GM10266 (cell line): Measurements from ENCODE around the gene CIRBP.

ENCODE experiments used
- DNase-seq: peaks from one replicate; pipeline ENCODE4 v3.0.0; 2012; ENCODE audit errors: extremely low spot score
- CTCF ChIP-seq: IDR thresholded peaks from 2 replicates; pipeline ENCODE4 v1.5.1; 2012; ENCODE audit warnings: mild to moderate bottlenecking, low read depth; ENCODE audit not compliant: control insufficient read depth, insufficient read depth; ENCODE audit errors: missing control alignments

The CIRBP gene

GRCh38 chr19:1223018-1223855, 45.9 kb upstream of the CIRBP start:
- peak; percentile 55 for TF ChIP-seq CTCF
- peak; percentile 82 for DNase-seq

GRCh38 chr19:1224047-1224825, 44.9 kb upstream of the CIRBP start:
- no peak for TF ChIP-seq CTCF
- no peak for DNase-seq

GRCh38 chr19:1224847-1225246, 44.3 kb upstream of the CIRBP start:
- no peak for DNase-seq
- TF ChIP-seq CTCF: no peak

GRCh38 chr19:1225440-1226226, 43.5 kb upstream of the CIRBP start:
- TF ChIP-seq CTCF: no peak
- no peak for DNase-seq

- DNase-seq: no peak
- no peak for TF ChIP-seq CTCF
These were observed 43.0 kb upstream of the CIRBP start for GRCh38 chr19:1226227-1226518.

GRCh38 chr19:1226522-1227303, 42.4 kb upstream of the CIRBP start:
- TF ChIP-seq CTCF: no peak
- DNase-seq: no peak
